Ishikawa (cell line): Measurements from ENCODE around the gene ANKRD11.

ENCODE experiments used
- CEBPB ChIP-seq: IDR thresholded peaks from 2 replicates; pipeline ENCODE4 v1.6.1; 2012
- CREB1 ChIP-seq: IDR thresholded peaks from 2 replicates; pipeline ENCODE4 v1.6.1; 2012; ENCODE audit warnings: low read depth
- EGR1 ChIP-seq: IDR thresholded peaks from 2 replicates; pipeline ENCODE4 v1.6.1; 2012
- EP300 ChIP-seq: IDR thresholded peaks from 2 replicates; pipeline ENCODE4 v1.6.1; 2012; ENCODE audit warnings: borderline replicate concordance
- FOXM1 ChIP-seq: IDR thresholded peaks from 2 replicates; pipeline ENCODE4 v1.6.1; 2012; ENCODE audit warnings: low read depth, borderline replicate concordance
- NFIC ChIP-seq: IDR thresholded peaks from 2 replicates; pipeline ENCODE4 v1.6.1; 2012
- RAD21 ChIP-seq: IDR thresholded peaks from 2 replicates; pipeline ENCODE4 v1.6.1; 2012; ENCODE audit warnings: low read depth
- TAF1 ChIP-seq: IDR thresholded peaks from 2 replicates; pipeline ENCODE4 v1.6.1; 2012; ENCODE audit warnings: low read depth, mild to moderate bottlenecking
- TCF12 ChIP-seq: IDR thresholded peaks from 2 replicates; pipeline ENCODE4 v1.6.1; 2012; ENCODE audit warnings: low read depth
- TEAD4 ChIP-seq: IDR thresholded peaks from 2 replicates; pipeline ENCODE4 v1.6.1; 2012
- YY1 ChIP-seq: IDR thresholded peaks from 2 replicates; pipeline ENCODE4 v1.6.1; 2012; ENCODE audit warnings: low read depth
- ZBTB7A ChIP-seq: IDR thresholded peaks from 2 replicates; pipeline ENCODE4 v1.6.1; 2012; ENCODE audit warnings: low read depth
- TF ChIP-seq, protein P1 (sequence below): IDR thresholded peaks from 2 replicates; pipeline ENCODE4 v1.6.1; 2012
- TF ChIP-seq, protein P2 (sequence below): IDR thresholded peaks from 2 replicates; pipeline ENCODE4 v1.6.1; 2012
- TF ChIP-seq, protein P3 (sequence below): IDR thresholded peaks from 2 replicates; pipeline ENCODE4 v1.6.1; 2012; ENCODE audit warnings: low read depth, mild to moderate bottlenecking

ANKRD11 gene

DNA sequence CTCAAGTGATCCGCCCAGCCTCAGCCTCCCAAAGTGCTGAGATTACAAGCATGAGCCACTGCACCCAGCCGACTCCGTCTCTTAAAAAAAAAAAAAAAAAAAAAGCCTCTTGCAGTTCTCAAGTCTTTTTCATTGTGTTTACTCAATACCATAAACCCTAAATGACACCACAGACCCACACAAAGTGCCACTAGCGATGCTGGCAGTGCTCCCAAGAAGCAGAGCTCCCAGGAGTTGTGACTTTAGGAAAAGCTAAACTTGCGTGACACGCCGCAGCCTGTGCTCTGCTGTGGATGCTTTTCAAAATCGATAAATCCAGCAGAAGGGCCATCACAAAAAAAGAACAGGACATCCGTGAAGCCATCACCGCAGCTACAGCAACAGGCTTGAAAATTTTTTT, 114.7 kb downstream of the ANKRD11 start:
- TF ChIP-seq ZBTB7A = no peak
- TF ChIP-seq EGR1 = no peak
- no peak for TF ChIP-seq NFIC
- no peak for TF ChIP-seq YY1
- TF ChIP-seq, protein P1, sequence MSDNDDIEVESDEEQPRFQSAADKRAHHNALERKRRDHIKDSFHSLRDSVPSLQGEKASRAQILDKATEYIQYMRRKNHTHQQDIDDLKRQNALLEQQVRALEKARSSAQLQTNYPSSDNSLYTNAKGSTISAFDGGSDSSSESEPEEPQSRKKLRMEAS = no peak
- TF ChIP-seq, protein P2, sequence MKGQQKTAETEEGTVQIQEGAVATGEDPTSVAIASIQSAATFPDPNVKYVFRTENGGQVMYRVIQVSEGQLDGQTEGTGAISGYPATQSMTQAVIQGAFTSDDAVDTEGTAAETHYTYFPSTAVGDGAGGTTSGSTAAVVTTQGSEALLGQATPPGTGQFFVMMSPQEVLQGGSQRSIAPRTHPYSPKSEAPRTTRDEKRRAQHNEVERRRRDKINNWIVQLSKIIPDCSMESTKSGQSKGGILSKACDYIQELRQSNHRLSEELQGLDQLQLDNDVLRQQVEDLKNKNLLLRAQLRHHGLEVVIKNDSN = no peak
- no peak for TF ChIP-seq TCF12
- no peak for TF ChIP-seq TEAD4
- no peak for TF ChIP-seq FOXM1
- no peak for TF ChIP-seq RAD21
- no peak for TF ChIP-seq CEBPB
- no peak for TF ChIP-seq EP300
- no peak for TF ChIP-seq CREB1
- TF ChIP-seq, protein P3, sequence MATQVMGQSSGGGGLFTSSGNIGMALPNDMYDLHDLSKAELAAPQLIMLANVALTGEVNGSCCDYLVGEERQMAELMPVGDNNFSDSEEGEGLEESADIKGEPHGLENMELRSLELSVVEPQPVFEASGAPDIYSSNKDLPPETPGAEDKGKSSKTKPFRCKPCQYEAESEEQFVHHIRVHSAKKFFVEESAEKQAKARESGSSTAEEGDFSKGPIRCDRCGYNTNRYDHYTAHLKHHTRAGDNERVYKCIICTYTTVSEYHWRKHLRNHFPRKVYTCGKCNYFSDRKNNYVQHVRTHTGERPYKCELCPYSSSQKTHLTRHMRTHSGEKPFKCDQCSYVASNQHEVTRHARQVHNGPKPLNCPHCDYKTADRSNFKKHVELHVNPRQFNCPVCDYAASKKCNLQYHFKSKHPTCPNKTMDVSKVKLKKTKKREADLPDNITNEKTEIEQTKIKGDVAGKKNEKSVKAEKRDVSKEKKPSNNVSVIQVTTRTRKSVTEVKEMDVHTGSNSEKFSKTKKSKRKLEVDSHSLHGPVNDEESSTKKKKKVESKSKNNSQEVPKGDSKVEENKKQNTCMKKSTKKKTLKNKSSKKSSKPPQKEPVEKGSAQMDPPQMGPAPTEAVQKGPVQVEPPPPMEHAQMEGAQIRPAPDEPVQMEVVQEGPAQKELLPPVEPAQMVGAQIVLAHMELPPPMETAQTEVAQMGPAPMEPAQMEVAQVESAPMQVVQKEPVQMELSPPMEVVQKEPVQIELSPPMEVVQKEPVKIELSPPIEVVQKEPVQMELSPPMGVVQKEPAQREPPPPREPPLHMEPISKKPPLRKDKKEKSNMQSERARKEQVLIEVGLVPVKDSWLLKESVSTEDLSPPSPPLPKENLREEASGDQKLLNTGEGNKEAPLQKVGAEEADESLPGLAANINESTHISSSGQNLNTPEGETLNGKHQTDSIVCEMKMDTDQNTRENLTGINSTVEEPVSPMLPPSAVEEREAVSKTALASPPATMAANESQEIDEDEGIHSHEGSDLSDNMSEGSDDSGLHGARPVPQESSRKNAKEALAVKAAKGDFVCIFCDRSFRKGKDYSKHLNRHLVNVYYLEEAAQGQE = no peak
- no peak for TF ChIP-seq TAF1

DNA sequence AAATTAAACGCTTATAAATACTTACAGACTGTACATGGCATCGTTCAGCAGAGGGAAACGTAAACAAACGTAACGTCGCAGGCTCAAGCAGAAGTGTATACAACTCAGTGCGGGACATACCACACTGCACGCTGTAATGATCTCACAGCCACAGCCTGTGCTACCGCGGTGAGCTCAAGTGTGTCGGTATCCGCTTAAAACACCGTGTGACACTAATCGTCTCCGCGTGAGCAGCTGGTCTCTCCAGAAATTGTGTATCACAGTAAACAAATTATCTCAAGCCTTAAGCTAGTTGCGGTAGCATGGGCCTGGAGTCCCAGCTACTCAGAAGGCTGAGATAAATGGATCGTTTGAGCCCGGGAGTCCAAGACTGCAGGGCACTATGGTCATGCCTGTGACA, 115.3 kb downstream of the ANKRD11 start:
- TF ChIP-seq TAF1 (no peak), EGR1 (no peak), CEBPB (no peak)

DNA sequence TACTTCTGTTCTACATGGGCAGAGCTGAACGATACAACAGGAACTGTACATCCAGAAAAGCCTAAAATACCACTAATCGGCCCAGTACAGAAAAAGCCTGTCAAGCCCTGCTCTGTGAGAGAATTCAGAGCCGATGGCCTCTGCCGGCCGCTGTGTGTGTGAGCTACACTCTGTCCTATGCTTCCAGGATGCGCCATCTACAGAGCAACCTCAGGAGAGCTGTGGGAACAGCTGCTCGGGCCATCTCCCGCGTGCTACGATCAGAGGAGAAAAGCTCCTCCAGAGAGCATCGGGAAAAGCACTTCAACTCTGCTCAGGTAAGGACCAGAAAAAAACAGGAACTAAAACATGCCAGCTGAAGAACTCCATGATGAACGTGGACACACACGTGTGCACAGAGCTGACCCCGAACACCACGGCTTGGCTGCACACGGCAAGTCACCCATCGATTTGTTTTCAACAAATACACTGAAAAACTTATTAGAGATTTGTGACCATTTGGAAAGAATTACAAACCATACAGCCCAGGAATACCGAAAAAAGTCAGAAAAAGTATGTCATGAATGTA, 115.9 kb downstream of the ANKRD11 start:
- TF ChIP-seq, protein P1 = no peak
- TF ChIP-seq TAF1 (no peak), ZBTB7A (no peak), CREB1 (no peak), TCF12 (no peak), TEAD4 (no peak), RAD21 (no peak), FOXM1 (no peak), EP300 (no peak), YY1 (no peak), EGR1 (no peak), CEBPB (no peak), NFIC (no peak)
- TF ChIP-seq, protein P2 = no peak
- TF ChIP-seq, protein P3 = no peak

DNA sequence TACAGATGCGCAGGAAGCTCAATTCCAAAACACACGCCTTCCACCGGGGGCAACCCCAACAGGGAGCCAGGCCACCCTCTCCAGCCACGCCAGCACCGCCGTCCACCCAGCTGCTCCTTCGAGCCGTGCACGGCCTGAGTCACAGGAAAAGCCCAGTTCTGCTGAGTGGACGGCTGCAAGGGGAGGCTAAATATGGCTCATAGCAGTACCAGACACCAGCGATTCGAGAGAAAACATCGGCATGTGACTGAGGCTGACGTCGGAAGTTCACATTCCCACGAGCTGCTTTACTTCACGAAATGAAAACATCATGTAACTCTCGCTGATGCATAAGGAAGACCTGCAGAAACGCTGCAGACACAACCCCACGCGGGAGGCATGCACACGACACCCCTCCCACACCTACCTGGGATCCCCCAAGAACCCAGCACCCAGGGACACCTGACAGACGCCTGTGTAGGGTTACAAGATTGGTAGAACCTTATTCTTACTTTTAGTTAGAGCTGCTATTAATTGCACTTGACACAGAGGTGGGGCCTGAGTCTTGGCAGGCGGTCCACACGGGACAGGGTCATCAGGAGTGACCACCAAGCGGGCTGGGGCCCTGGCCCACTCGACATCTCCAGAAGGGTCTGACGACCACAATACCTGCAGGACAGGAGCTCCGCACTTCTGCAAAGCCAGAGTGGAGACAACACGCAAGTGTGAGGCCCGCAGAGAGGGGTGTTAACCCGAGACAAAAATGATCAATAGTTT, 116.8 kb downstream of the ANKRD11 start:
- TF ChIP-seq EGR1 = no peak

DNA sequence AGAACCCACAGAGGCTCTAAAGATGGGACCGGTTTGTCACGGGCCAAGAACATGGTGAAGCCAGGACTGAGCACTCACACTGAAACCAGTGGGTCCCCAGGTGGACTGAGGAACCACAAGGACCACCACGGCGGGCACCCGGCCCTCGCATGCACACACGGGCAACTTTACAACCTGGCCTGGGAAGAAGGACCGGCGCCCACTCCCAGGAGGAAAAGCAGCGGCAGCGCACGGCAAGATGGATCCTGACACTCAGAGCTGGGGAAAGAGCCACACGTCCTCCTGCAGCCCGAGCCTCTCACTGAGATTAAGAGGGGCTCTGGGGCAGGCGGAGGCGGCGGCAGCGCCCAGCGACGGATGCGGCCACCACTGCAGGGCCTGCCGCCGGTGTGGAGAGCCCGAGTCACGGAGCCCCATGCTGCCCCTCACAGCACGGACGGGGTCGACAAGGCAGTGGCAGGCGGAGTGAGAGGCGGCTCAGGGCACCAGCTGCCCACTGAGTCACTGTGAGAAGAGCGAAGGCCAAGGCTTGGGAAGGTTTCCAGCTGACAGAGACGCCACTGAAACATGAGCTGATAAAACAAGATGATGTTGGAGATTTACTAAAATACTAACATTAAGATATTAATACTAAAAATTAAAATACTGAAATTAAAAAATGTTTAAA, 118.3 kb downstream of the ANKRD11 start:
- no peak for TF ChIP-seq NFIC
- no peak for TF ChIP-seq YY1
- no peak for TF ChIP-seq CREB1
- no peak for TF ChIP-seq CEBPB
- TF ChIP-seq, protein P2 = no peak
- no peak for TF ChIP-seq TCF12
- no peak for TF ChIP-seq EP300
- TF ChIP-seq TEAD4 = no peak
- TF ChIP-seq TAF1 = no peak
